Hepatocyte (in vitro differentiated cells): ENCODE data around the gene TBC1D1. TPM values are rescaled to one million over a fixed set of nuclear protein-coding genes. Genes with fewer than 3 reads are reported as not detected.

Experiments used
- DNase-seq: peaks from one replicate; pipeline ENCODE4 v3.0.0-alpha.2; 2016; ENCODE audit warnings: low spot score
- H2AFZ ChIP-seq: fragments of 200-600 bp; sonication (generic); 2 replicates; pipeline ENCODE4 v1.6.0; 2016; ENCODE audit warnings: antibody characterized with exemption, mild to moderate bottlenecking
- H3K27ac ChIP-seq: fragments of 200-600 bp; sonication (generic); 2 replicates; pipeline ENCODE4 v1.5.1; 2016; ENCODE audit warnings: mild to moderate bottlenecking
- H3K27me3 ChIP-seq: fragments of 200-600 bp; sonication (generic); 2 replicates; pipeline ENCODE4 v1.6.1; 2016
- H3K36me3 ChIP-seq: fragments of 200-600 bp; sonication (generic); replicated peaks from 2 replicates; pipeline ENCODE4 v1.5.1; 2016; ENCODE audit warnings: low read depth; ENCODE audit not compliant: insufficient read depth
- H3K4me1 ChIP-seq: fragments of 200-600 bp; sonication (generic); 2 replicates; pipeline ENCODE4 v1.5.1; 2016; ENCODE audit warnings: mild to moderate bottlenecking, moderate library complexity; ENCODE audit not compliant: insufficient read depth
- H3K4me2 ChIP-seq: fragments of 200-600 bp; sonication (generic); 2 replicates; pipeline ENCODE4 v1.6.0; 2016
- H3K4me3 ChIP-seq: fragments of 200-600 bp; sonication (generic); 2 replicates; pipeline ENCODE4 v1.5.1; 2016; ENCODE audit warnings: mild to moderate bottlenecking
- H3K79me2 ChIP-seq: fragments of 200-600 bp; sonication (generic); 2 replicates; pipeline ENCODE4 v1.6.0; 2017; ENCODE audit warnings: mild to moderate bottlenecking
- H3K9me2 ChIP-seq: fragments of 200-600 bp; sonication (generic); replicated peaks from 2 replicates; pipeline ENCODE4 v1.6.0; 2017; ENCODE audit warnings: mild to moderate bottlenecking; ENCODE audit not compliant: insufficient read depth
- H3K9me3 ChIP-seq: fragments of 200-600 bp; sonication (generic); 2 replicates; pipeline ENCODE4 v1.5.1; 2016; ENCODE audit warnings: low read depth, mild to moderate bottlenecking
- H4K20me1 ChIP-seq: fragments of 200-600 bp; sonication (generic); 2 replicates; pipeline ENCODE4 v1.6.0; 2016; ENCODE audit warnings: mild to moderate bottlenecking; ENCODE audit not compliant: insufficient read depth, poor library complexity, severe bottlenecking
- EZH2 ChIP-seq: fragments of 200-600 bp; sonication (generic); IDR thresholded peaks from 2 replicates; pipeline ENCODE4 v1.6.1; 2016; ENCODE audit warnings: antibody characterized with exemption, mild to moderate bottlenecking, borderline replicate concordance
- EZH2phosphoT487 ChIP-seq: fragments of 200-600 bp; sonication (generic); IDR thresholded peaks from one replicate; pipeline ENCODE4 v1.6.1; 2018; ENCODE audit warnings: antibody characterized with exemption, mild to moderate bottlenecking, low read depth, moderate library complexity; ENCODE audit not compliant: unreplicated experiment, severe bottlenecking
- WGBS: methylation state at CpG from one replicate; pipeline ENCODE4 v1.1.6; 2016; ENCODE audit warnings: low lambda C conversion rate; ENCODE audit errors: missing lambda C conversion rate; 5-methylcytosine and 5-hydroxymethylcytosine counted together
- polyA plus RNA-seq: library from polyadenylated mRNA; unstranded; fragments of >200 nt; fragmentation: Nextera tagmentation; extraction: Ambion mirVana; gene quantifications from 2 replicates; pipeline ENCODE4 v1.2.1, GENCODE V29; 2016
- total RNA-seq: library from RNA; depleted of rRNA; stranded (reverse); fragments of >200 nt; gene quantifications from 2 replicates; pipeline ENCODE4 v1.2.3, GENCODE V29; 2014
- TF ChIP-seq, protein P1 (sequence below): fragments of 200-600 bp; sonication (generic); IDR thresholded peaks from 2 replicates; pipeline ENCODE4 v1.5.1; 2016; ENCODE audit warnings: antibody characterized with exemption, mild to moderate bottlenecking; ENCODE audit not compliant: poor library complexity

Gene TBC1D1
- total and polyA plus RNA-seq, 2 experiments from 2014 or later, result 45.6 to 117 TPM

DNA sequence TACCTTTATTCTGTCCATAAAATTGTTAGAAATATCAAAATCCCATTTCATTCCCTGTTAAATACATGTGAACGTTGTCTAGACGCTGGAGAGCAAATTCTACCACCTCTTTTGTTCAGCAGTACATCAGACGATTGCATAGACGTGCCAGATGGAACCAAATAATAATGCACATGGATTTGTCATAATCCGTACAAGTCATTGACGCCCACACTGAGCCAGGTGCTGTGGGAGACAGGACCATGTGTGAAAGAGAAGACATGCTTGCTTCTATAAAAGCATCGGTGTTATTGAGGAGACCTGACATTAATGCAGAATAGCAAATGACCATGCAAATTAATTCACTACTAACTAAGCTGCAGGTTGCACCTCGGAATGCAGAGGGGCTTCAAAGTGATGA, 244.3 kb downstream of the TBC1D1 start:
- WGBS, result 95% methylated on average over 8 of the region's 8 CpGs
- H2AFZ ChIP-seq, result no peak overlapping the region

DNA sequence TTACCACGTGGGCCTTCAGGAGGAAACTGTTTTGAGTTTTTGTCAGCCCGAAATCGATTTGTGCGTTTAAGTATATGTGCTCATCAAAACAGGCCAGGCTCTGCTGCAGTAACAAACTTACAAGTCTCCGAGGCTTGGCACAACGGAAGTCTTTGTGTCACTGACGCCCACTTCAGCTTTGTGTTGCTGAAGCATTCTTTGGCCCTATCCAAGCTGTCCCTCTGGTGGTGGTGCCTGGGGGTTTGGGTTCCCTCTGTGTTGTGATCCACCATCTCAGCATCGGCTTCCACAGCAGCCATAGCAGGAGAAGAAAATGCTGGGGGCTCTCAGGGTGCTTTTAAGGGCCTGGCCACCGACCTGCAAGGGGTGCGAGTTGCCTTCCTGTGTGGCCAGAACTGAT, 245.7 kb downstream of the TBC1D1 start:
- H3K27ac ChIP-seq, result no peak overlapping the region
- H4K20me1 ChIP-seq, result no peaks in the 10 kb centered on the region
- H3K79me2 ChIP-seq, result no peaks in the 10 kb centered on the region
- no peak overlapping the region for H3K4me2 ChIP-seq
- no peaks in the 10 kb centered on the region for H3K9me3 ChIP-seq
- no peak overlapping the region for H3K4me3 ChIP-seq
- no peak overlapping the region for H2AFZ ChIP-seq
- TF ChIP-seq EZH2phosphoT487, result no peak
- TF ChIP-seq, protein P1, sequence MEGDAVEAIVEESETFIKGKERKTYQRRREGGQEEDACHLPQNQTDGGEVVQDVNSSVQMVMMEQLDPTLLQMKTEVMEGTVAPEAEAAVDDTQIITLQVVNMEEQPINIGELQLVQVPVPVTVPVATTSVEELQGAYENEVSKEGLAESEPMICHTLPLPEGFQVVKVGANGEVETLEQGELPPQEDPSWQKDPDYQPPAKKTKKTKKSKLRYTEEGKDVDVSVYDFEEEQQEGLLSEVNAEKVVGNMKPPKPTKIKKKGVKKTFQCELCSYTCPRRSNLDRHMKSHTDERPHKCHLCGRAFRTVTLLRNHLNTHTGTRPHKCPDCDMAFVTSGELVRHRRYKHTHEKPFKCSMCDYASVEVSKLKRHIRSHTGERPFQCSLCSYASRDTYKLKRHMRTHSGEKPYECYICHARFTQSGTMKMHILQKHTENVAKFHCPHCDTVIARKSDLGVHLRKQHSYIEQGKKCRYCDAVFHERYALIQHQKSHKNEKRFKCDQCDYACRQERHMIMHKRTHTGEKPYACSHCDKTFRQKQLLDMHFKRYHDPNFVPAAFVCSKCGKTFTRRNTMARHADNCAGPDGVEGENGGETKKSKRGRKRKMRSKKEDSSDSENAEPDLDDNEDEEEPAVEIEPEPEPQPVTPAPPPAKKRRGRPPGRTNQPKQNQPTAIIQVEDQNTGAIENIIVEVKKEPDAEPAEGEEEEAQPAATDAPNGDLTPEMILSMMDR, result no peak
- no peak for TF ChIP-seq EZH2
- H3K4me1 ChIP-seq, result peaks cover 15% of the 10 kb centered on the region
- no peaks in the 10 kb centered on the region for H3K36me3 ChIP-seq
- WGBS, result 94% methylated on average over 10 of the region's 10 CpGs
- no peak for DNase-seq
- H3K27me3 ChIP-seq, result no peaks in the 10 kb centered on the region
- H3K9me2 ChIP-seq, result no peaks in the 10 kb centered on the region

More for the DNA sequence above, 244.3 kb downstream of the TBC1D1 start:
- peaks cover 29% of the 10 kb centered on the region for H3K4me1 ChIP-seq
- no peaks in the 10 kb centered on the region for H3K9me3 ChIP-seq
- H3K27ac ChIP-seq, result peak overlapping the region; percentile 93
- no peak for TF ChIP-seq EZH2
- no peak for TF ChIP-seq EZH2phosphoT487
- TF ChIP-seq, protein P1, result no peak
- H3K4me2 ChIP-seq, result no peak overlapping the region
- no peaks in the 10 kb centered on the region for H3K9me2 ChIP-seq
- no peaks in the 10 kb centered on the region for H4K20me1 ChIP-seq
- no peaks in the 10 kb centered on the region for H3K36me3 ChIP-seq
- no peaks in the 10 kb centered on the region for H3K79me2 ChIP-seq
- no peaks in the 10 kb centered on the region for H3K27me3 ChIP-seq
- DNase-seq, result no peak
- no peak overlapping the region for H3K4me3 ChIP-seq

DNA sequence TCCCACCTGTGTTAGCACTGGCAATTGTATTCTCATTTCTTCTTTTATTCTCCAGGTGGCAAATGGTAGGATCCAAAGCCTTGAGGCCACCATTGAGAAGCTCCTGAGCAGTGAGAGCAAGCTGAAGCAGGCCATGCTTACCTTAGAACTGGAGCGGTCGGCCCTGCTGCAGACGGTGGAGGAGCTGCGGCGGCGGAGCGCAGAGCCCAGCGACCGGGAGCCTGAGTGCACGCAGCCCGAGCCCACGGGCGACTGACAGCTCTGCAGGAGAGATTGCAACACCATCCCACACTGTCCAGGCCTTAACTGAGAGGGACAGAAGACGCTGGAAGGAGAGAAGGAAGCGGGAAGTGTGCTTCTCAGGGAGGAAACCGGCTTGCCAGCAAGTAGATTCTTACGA, 246.2 kb downstream of the TBC1D1 start:
- no peak overlapping the region for H3K4me2 ChIP-seq
- H3K79me2 ChIP-seq, result no peaks in the 10 kb centered on the region
- no peak overlapping the region for H3K27ac ChIP-seq
- no peak overlapping the region for H2AFZ ChIP-seq
- WGBS, result 88% methylated on average over 16 of the region's 17 CpGs
- no peaks in the 10 kb centered on the region for H3K9me2 ChIP-seq
- no peaks in the 10 kb centered on the region for H3K36me3 ChIP-seq
- no peaks in the 10 kb centered on the region for H3K9me3 ChIP-seq
- no peaks in the 10 kb centered on the region for H3K27me3 ChIP-seq
- DNase-seq, result no peak
- H3K4me1 ChIP-seq, result peaks cover 11% of the 10 kb centered on the region
- H4K20me1 ChIP-seq, result no peaks in the 10 kb centered on the region
- TF ChIP-seq, protein P1, result no peak
- TF ChIP-seq EZH2, result no peak
- no peak for TF ChIP-seq EZH2phosphoT487
- H3K4me3 ChIP-seq, result no peak overlapping the region

DNA sequence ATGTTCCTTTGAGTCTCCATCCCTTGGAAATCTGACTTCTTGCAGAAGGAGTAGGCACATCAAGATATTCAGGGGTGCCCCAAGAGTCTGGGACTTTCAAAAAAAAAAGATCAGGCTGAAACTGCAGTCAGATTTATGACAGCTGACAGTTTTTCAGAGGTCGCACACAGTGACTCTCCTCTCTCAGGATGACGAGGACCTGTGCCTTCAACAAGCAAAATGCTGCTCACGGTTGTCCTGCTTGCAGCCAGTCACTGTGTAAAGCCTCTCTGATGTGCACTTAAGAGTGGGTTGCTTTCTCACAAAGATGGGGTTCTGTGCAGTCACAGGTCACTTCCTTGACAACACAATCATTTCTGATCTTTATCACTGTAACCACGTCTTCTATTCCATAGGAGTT, 247.5 kb downstream of the TBC1D1 start:
- H3K9me3 ChIP-seq, result no peaks in the 10 kb centered on the region
- TF ChIP-seq, protein P1, result no peak
- no peak for TF ChIP-seq EZH2
- no peak for TF ChIP-seq EZH2phosphoT487

More for the DNA sequence above, 247.5 kb downstream of the TBC1D1 start:
- Histone ChIP-seq H3K9me2 (no peaks in the 10 kb centered on the region), H3K79me2 (no peaks in the 10 kb centered on the region), H4K20me1 (no peaks in the 10 kb centered on the region), H3K4me1 (peaks cover 7% of the 10 kb centered on the region), H3K27ac (no peak overlapping the region), H2AFZ (no peak overlapping the region), H3K4me3 (no peak overlapping the region), H3K36me3 (no peaks in the 10 kb centered on the region), H3K27me3 (no peaks in the 10 kb centered on the region), H3K4me2 (no peak overlapping the region)
- 97% methylated on average over 4 of the region's 4 CpGs for WGBS
- DNase-seq, result no peak
